Hepatocyte (in vitro differentiated cells): ENCODE results near the gene SPHK1. TPM values are rescaled to one million over a fixed set of nuclear protein-coding genes. Genes with fewer than 3 reads are reported as not detected.

Experiments used
- DNase-seq: peaks from one replicate; pipeline ENCODE4 v3.0.0-alpha.2; 2016; ENCODE audit warnings: low spot score
- H2AFZ ChIP-seq: fragments of 200-600 bp; sonication (generic); 2 replicates; pipeline ENCODE4 v1.6.0; 2016; ENCODE audit warnings: antibody characterized with exemption, mild to moderate bottlenecking
- H3K27ac ChIP-seq: fragments of 200-600 bp; sonication (generic); 2 replicates; pipeline ENCODE4 v1.5.1; 2016; ENCODE audit warnings: mild to moderate bottlenecking
- H3K27me3 ChIP-seq: fragments of 200-600 bp; sonication (generic); 2 replicates; pipeline ENCODE4 v1.6.1; 2016
- H3K36me3 ChIP-seq: fragments of 200-600 bp; sonication (generic); replicated peaks from 2 replicates; pipeline ENCODE4 v1.5.1; 2016; ENCODE audit warnings: low read depth; ENCODE audit not compliant: insufficient read depth
- H3K4me1 ChIP-seq: fragments of 200-600 bp; sonication (generic); 2 replicates; pipeline ENCODE4 v1.5.1; 2016; ENCODE audit warnings: mild to moderate bottlenecking, moderate library complexity; ENCODE audit not compliant: insufficient read depth
- H3K4me2 ChIP-seq: fragments of 200-600 bp; sonication (generic); 2 replicates; pipeline ENCODE4 v1.6.0; 2016
- H3K4me3 ChIP-seq: fragments of 200-600 bp; sonication (generic); 2 replicates; pipeline ENCODE4 v1.5.1; 2016; ENCODE audit warnings: mild to moderate bottlenecking
- H3K79me2 ChIP-seq: fragments of 200-600 bp; sonication (generic); 2 replicates; pipeline ENCODE4 v1.6.0; 2017; ENCODE audit warnings: mild to moderate bottlenecking
- H3K9me2 ChIP-seq: fragments of 200-600 bp; sonication (generic); replicated peaks from 2 replicates; pipeline ENCODE4 v1.6.0; 2017; ENCODE audit warnings: mild to moderate bottlenecking; ENCODE audit not compliant: insufficient read depth
- H3K9me3 ChIP-seq: fragments of 200-600 bp; sonication (generic); 2 replicates; pipeline ENCODE4 v1.5.1; 2016; ENCODE audit warnings: low read depth, mild to moderate bottlenecking
- H4K20me1 ChIP-seq: fragments of 200-600 bp; sonication (generic); 2 replicates; pipeline ENCODE4 v1.6.0; 2016; ENCODE audit warnings: mild to moderate bottlenecking; ENCODE audit not compliant: insufficient read depth, poor library complexity, severe bottlenecking
- EZH2 ChIP-seq: fragments of 200-600 bp; sonication (generic); IDR thresholded peaks from 2 replicates; pipeline ENCODE4 v1.6.1; 2016; ENCODE audit warnings: antibody characterized with exemption, mild to moderate bottlenecking, borderline replicate concordance
- EZH2phosphoT487 ChIP-seq: fragments of 200-600 bp; sonication (generic); IDR thresholded peaks from one replicate; pipeline ENCODE4 v1.6.1; 2018; ENCODE audit warnings: antibody characterized with exemption, mild to moderate bottlenecking, low read depth, moderate library complexity; ENCODE audit not compliant: unreplicated experiment, severe bottlenecking
- WGBS: methylation state at CpG from one replicate; pipeline ENCODE4 v1.1.6; 2016; ENCODE audit warnings: low lambda C conversion rate; ENCODE audit errors: missing lambda C conversion rate; 5-methylcytosine and 5-hydroxymethylcytosine counted together
- polyA plus RNA-seq: library from polyadenylated mRNA; unstranded; fragments of >200 nt; fragmentation: Nextera tagmentation; extraction: Ambion mirVana; gene quantifications from 2 replicates; pipeline ENCODE4 v1.2.1, GENCODE V29; 2016
- total RNA-seq: library from RNA; depleted of rRNA; stranded (reverse); fragments of >200 nt; gene quantifications from 2 replicates; pipeline ENCODE4 v1.2.3, GENCODE V29; 2014
- TF ChIP-seq, protein P1 (sequence below): fragments of 200-600 bp; sonication (generic); IDR thresholded peaks from 2 replicates; pipeline ENCODE4 v1.5.1; 2016; ENCODE audit warnings: antibody characterized with exemption, mild to moderate bottlenecking; ENCODE audit not compliant: poor library complexity

The SPHK1 gene
- total and polyA plus RNA-seq, 2 experiments from 2014 or later = 5.2 to 15.2 TPM

DNA sequence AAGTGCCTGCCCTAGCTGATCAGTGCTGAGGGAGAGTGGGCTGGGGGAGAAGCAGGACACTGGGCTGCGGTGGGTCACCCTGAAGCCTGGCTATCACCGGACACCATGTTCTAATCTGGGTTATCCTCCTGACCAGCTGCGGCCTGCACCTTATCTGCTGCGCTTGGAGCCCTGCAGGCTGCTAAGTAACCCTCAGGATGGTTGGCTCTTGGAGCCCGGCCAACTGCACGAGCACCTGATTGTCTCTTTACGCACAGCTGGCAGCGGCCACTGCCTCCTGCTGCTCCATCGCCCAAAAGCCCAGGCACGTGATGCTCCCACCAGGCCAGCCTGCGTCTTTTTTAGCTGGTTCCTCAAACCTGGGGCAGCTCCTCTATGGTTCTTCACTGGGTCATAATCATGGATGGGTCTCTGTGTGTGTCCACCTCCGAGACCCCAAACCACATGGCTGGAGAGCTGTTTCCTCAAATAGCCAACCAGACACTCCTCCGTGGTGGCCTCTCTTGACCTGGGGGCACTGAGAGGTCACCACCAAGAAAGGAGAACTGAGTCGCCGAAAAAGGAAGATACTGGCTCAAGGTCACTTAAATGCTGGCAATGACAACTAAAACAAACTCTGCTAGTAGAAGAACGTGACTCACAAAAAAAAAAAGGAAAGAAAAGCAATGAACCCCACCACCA, 21.7 kb downstream of the SPHK1 start:
- H3K9me3 ChIP-seq = no peaks in the 10 kb centered on the region
- no peak overlapping the region for H3K27ac ChIP-seq
- H3K36me3 ChIP-seq = no peaks in the 10 kb centered on the region
- DNase-seq = no peak
- H3K4me3 ChIP-seq = no peak overlapping the region
- H3K27me3 ChIP-seq = no peaks in the 10 kb centered on the region
- no peak overlapping the region for H3K4me2 ChIP-seq
- no peaks in the 10 kb centered on the region for H4K20me1 ChIP-seq
- WGBS = 92% methylated on average over 16 of the region's 16 CpGs
- TF ChIP-seq EZH2 = no peak
- TF ChIP-seq, protein P1, sequence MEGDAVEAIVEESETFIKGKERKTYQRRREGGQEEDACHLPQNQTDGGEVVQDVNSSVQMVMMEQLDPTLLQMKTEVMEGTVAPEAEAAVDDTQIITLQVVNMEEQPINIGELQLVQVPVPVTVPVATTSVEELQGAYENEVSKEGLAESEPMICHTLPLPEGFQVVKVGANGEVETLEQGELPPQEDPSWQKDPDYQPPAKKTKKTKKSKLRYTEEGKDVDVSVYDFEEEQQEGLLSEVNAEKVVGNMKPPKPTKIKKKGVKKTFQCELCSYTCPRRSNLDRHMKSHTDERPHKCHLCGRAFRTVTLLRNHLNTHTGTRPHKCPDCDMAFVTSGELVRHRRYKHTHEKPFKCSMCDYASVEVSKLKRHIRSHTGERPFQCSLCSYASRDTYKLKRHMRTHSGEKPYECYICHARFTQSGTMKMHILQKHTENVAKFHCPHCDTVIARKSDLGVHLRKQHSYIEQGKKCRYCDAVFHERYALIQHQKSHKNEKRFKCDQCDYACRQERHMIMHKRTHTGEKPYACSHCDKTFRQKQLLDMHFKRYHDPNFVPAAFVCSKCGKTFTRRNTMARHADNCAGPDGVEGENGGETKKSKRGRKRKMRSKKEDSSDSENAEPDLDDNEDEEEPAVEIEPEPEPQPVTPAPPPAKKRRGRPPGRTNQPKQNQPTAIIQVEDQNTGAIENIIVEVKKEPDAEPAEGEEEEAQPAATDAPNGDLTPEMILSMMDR = no peak
- no peak for TF ChIP-seq EZH2phosphoT487
- H3K9me2 ChIP-seq = no peaks in the 10 kb centered on the region
- no peak overlapping the region for H2AFZ ChIP-seq
- H3K79me2 ChIP-seq = no peaks in the 10 kb centered on the region
- H3K4me1 ChIP-seq = no peaks in the 10 kb centered on the region

DNA sequence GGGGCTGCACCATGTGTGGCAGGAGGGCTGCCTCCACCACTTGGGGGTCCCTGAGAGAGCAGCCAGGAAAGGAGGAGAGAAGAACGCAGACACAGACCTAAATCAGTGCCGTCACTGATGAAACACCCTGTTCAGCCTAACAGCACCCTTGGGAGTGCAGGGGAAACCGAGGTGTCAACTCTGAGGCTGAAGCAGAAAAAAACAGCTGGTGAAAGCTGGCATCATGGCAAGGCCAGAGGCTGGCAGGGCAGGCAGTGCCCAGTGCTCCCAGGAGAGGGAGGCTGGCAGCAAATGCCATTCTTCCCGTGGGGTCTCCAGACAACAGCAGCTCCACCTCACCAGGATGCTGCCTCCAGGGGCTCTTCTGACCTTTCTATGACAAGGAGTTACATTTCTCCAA, 23.1 kb downstream of the SPHK1 start:
- H3K79me2 ChIP-seq = peaks cover 2% of the 10 kb centered on the region
- H3K4me1 ChIP-seq = no peaks in the 10 kb centered on the region
- no peak for DNase-seq
- TF ChIP-seq EZH2 = no peak
- TF ChIP-seq, protein P1 = no peak
- TF ChIP-seq EZH2phosphoT487 = no peak
- H3K9me3 ChIP-seq = no peaks in the 10 kb centered on the region
- no peaks in the 10 kb centered on the region for H3K36me3 ChIP-seq
- H3K27me3 ChIP-seq = no peaks in the 10 kb centered on the region
- WGBS = 91% methylated on average over 4 of the region's 4 CpGs
- H3K27ac ChIP-seq = no peak overlapping the region
- no peaks in the 10 kb centered on the region for H3K9me2 ChIP-seq
- no peaks in the 10 kb centered on the region for H4K20me1 ChIP-seq
- H3K4me3 ChIP-seq = no peak overlapping the region
- H3K4me2 ChIP-seq = no peak overlapping the region
- H2AFZ ChIP-seq = no peak overlapping the region

DNA sequence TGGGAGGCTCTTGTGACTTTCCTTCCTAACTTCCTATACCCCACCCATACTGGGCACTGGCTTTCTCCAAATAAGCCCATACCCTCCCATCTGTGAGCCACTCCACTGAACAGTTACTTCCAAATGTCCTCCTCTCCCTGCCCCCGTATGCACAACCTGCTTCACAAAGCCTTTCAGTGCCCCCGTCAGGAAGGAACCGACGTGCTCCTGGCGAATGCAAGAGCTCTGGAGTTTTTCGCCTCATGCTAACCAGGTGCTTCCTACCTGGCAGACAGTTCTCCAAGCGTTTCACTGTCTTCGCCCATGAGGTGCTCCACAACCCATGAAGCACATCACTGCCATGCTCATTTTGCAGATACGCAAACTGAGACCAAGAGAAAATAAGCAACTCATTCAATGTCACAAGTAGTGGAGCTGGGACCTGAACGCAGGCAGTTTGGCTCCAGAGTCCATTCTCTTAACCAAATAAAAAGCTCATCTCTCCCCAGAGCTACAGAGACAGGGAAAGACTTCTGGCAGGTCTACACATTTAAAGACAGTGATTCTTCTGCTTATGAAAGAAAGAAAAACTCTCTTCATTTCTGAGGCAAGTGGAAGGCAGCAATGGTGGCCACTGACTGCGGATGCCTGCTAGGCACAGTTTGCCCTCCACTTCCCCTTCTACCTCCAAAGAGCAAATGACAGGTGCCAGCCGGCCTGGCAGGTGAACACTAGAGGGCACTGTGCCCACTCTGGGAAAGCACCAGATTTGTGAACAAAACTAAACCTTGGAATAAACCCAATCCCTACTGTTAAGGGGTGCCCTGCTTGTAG, 23.8 kb downstream of the SPHK1 start:
- H3K4me1 ChIP-seq = no peaks in the 10 kb centered on the region
- H3K36me3 ChIP-seq = no peaks in the 10 kb centered on the region
- no peak overlapping the region for H3K4me3 ChIP-seq
- H3K27me3 ChIP-seq = no peaks in the 10 kb centered on the region
- 84% methylated on average over 12 of the region's 12 CpGs for WGBS
- H3K9me2 ChIP-seq = no peaks in the 10 kb centered on the region
- H3K27ac ChIP-seq = no peak overlapping the region
- TF ChIP-seq EZH2 = no peak
- no peak for TF ChIP-seq EZH2phosphoT487
- TF ChIP-seq, protein P1 = peak; percentile 88
- H3K4me2 ChIP-seq = no peak overlapping the region
- no peaks in the 10 kb centered on the region for H3K9me3 ChIP-seq
- peaks cover 5% of the 10 kb centered on the region for H3K79me2 ChIP-seq
- H4K20me1 ChIP-seq = no peaks in the 10 kb centered on the region
- peak; percentile 79 for DNase-seq
- H2AFZ ChIP-seq = no peak overlapping the region
